HG03442 (cell line): Measurements from ENCODE around the gene SMIM29.
"Not testable (repeated sequence)": the region's sequence is repeated elsewhere in the genome, so short reads cannot be mapped to it uniquely, and the experiment has no call there.

ENCODE experiments used
- ATAC-seq: cut with Tn5 transposase; IDR thresholded peaks from one replicate; pipeline ENCODE4 v1.9.1; 2021; ENCODE audit warnings: mild to moderate bottlenecking, moderate library complexity; ENCODE audit not compliant: unreplicated experiment

Gene SMIM29

DNA sequence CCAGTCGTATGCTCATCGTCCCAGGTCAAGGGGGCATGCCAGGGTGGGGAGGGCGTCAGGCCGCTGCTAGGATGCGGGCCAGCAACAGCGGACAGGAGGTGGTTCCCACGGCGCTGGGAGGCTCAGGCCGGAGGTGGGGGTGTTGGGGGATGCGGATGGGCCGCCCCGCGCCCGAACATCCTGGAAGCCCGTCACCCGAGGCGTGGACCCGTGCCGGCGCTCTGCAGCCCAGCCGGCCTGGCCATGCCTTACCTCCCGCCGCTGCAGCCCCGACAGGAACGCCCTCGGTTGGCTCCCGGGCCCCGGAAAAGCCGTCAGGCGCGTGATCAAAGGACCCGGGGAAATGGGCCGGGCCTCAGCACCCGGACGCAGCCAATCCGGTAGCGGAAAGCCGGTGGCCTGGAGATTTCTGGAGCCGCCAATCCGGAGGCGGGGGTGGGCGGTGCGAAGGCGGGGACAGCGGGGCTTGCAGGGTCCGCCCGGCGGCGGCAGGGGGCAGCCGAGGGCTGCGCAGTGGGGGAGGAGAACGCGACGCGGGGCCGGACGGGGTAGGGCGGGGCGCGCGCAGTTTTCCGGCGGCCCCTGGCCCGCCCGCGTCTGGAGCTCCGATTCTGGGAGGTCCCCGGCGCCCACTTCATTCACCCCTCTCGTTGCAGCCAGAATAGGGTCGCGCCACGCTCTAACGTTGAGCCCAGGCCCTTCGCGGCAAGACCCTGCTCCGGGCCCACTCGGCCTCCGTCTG, at the start of gene SMIM29:
Gene SMIM29, minus strand, starts transcription at position 280 of the 742 bp plus-strand sequence. CDS start 1,215 bp downstream, outside the sequence.
- ATAC-seq = peak; percentile 78

DNA sequence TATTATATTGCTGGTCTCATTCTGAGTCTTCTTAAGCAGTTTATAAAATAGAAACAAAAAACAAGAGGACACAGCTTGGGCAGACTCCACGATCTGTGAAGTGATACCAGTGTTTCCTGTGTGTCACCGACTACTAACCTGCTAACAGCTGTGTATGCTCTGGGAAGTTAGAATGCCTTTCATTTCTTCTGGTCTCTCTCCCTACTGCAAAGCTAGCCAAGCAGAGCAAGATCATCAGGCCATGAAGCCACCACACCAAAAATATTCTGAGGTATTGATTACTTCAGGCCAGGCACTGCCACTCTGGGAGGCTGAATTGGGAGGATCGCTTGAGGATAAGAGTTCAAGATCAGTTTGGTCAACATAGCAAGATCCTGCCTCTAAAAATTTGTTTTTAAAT, 46.9 kb upstream of the SMIM29 start:
- peak; percentile 80 for ATAC-seq

DNA sequence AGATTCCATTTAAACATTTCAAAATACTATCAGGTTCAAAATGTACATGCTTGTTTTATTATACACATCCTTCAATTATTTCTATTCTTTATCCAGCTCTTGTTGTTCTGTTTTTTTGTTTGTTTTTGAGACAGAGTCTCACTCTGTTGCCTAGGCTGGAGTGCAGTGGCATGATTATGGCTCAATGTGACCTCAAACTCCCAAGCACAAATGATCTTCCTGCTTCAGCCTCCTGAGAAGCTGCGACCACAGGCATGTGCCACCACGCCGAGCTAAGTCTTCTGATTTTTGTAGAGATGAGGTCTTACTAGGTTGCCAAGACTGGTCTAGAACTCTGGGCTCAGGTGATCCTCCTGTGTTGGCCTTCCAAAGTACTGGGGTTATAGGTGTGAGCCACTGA, 44.1 kb upstream of the SMIM29 start:
- ATAC-seq = no peak

DNA sequence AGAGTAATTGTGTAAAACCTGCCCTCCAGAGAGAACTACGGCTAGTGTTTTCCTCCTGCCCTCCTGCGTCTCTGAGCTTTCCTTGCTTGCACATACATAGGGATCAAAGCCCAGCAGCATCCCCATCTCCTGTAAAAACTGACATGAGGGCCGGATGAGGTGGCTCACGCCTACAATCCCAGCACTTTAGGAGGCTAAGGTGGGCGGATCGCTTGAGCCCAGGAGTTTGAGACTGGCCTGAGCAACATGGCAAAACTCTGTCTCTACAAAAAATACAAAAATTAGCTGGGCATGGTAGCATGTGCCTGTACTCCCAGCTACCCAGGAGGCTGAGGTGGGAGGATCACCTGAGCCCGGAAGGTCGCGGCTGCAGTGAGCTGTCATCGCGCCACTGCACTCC, 40.3 kb upstream of the SMIM29 start:
- no peak for ATAC-seq

DNA sequence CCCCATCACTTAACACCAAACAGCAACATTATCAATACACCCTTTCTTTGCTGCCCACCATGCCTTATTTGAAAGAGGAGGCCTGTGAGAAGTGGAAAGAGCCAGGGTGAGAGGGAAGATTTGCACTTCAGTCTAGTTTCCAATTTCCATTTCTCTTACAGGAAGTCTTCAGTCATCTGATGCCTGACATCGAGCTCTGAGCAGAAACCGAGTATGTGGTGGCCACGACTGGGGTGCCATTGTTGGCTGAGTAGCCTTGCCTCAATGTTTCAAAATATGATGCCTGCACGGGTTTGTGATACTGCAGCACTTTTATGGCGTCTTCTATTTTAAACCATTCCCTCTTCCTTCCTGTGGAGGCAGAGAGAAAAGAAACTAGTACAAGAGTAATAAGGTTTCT, 39.8 kb upstream of the SMIM29 start:
- no peak for ATAC-seq

DNA sequence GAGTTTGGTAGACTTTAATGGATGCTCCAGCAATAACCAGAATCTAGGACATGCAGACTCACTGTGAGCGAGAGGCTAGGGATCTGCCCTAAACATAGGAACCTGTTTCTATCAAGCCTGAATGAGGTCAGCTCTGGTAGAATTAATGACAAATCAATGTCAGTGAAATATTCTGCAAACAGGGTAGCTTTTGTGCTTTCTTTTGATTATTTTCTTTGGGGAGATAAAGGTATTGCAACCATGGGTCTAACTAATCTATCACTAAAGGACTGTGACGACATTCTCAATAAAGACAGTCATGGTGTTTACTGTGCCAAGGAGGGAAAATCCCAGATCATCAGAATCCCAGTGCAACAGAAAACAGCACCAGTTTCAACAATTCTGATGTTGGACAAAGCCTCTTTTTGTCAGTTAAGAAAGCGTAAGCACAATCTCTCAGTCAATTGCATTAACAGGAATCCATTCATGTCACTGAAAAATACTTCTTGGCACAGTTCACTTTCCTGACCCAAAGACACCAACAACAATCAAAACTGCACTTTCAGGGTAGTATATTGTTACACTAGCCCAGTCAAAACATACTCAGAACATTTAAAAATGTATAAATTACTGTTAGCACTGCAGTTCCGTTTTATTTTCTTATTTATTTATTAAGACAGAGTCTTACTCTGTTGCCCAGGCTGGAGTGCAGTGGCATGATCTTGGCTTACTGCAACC, 36.8 kb upstream of the SMIM29 start:
- ATAC-seq = no peak

DNA sequence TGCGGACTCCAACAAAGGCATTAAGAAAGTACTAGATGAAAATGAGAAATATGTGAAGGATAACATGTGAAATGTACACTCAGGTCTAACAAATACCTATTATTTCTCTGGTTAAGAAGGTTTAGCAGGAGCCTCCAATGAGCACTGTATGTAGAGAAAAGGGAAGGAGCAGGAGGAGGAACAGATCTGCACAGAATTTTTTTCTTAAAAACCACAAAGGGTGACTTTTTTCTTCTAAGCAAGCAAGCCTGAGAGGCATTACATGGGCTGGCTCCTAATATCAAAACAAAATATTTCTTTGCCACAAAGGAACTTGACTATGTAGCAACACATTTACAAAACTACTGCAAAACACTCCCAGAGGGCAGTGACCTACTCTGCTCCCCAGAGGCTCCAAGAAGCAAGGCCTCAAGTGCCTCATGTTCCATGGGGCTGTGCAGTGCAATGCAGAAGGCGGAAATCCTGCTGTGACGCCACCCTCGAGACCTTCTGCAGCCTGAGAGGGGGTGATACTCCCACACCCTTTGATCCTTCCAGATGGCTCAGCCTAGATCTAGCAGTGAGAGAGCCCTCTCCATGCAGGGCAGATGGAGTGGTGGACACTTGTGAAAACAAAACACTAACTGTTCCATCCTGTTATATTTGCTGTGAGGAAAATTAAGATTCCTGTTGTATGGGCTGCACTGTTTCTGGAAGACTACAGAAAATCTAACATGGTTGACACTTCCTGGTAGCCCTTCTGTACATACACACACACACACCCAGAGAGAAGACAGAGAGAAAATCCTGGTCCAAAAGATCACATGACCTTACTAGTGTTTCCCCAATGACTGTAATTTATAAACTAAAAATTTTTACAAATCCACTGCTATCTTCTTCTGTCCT, 36.0 kb upstream of the SMIM29 start:
- ATAC-seq = no peak

DNA sequence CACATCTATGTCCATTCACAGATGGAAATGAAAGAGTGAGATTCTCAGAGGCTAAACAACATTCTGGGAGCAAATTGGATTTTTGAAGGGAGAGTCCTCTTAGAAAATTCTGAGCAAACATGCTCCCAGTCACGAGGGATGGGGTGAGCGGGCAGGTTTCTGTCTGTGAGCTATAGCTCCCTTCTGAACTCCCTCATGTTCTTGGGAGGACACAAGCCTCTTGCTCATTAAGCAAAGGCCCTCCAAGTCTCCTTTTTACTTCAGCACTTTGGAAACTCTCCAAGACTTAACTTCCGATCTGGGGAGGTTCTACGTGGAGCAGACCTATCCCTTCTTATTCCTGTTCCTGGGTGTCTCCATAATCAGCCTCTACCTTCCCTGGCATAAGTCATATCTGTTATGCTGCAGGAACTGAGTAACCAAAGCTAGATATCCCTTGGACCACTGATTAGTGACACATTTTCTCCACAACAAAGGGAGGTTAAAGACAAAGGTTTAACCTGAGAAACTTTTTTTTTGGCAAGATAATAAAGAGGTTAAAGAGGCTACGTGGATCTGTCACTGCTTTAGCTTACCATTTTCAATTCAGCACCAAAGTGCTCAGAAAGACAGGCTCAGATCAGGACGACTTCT, 33.0 kb upstream of the SMIM29 start:
- no peak for ATAC-seq

DNA sequence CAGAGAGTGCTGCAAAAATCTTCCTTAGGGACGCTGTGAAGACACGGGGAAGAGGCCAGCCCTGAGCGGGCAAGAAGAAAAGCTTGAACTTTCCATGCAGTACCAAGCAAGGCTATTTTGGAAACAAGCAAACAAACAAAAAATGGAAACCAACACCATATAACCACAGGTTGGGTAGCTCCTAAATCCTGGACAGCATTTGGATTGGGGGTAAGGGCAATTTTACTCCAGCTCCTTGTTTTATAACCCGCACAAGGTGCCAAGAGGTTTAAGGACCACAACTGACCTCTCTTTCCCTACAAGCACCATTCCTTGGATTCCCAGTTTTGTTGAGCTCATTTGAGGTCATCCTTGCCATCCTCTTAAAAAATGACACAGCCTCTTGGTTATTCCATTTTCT, 31.4 kb upstream of the SMIM29 start:
- ATAC-seq = no peak

DNA sequence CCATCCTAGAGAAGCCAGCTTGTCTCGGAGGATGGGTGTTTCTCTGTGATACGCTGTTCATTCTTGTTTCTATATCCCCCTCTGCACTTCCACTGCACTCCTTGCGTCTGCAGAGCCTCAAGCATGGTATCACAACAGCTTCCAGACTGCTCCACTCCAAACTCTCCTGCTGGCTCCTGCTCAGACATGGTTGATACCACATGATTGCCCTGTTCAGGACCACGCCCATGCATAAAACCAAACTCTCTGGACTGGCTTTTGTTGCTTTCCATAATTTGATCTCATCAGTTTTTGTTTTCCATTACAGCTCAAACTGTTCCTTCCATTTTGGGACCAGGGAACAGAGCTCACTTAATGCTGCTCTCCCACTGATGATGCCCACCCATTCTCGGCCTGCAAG, 30.0 kb upstream of the SMIM29 start:
- no peak for ATAC-seq

DNA sequence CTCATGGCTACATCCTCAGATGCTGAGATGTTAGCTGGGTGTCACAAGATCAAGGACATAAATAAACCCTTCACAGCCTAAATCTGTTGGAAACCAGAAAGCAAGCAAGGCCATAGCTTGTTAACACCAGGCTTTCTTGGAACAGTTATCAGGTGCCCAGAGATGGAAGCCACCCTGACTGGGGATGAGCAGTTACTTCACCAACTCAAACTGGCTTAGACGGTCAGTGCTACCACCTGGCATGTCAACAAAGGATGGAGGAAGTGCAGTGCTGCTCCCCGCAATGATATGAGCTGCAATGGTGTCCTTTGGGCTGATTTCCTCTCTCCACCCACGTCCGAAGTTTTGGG, 28.9 kb upstream of the SMIM29 start:
- no peak for ATAC-seq

DNA sequence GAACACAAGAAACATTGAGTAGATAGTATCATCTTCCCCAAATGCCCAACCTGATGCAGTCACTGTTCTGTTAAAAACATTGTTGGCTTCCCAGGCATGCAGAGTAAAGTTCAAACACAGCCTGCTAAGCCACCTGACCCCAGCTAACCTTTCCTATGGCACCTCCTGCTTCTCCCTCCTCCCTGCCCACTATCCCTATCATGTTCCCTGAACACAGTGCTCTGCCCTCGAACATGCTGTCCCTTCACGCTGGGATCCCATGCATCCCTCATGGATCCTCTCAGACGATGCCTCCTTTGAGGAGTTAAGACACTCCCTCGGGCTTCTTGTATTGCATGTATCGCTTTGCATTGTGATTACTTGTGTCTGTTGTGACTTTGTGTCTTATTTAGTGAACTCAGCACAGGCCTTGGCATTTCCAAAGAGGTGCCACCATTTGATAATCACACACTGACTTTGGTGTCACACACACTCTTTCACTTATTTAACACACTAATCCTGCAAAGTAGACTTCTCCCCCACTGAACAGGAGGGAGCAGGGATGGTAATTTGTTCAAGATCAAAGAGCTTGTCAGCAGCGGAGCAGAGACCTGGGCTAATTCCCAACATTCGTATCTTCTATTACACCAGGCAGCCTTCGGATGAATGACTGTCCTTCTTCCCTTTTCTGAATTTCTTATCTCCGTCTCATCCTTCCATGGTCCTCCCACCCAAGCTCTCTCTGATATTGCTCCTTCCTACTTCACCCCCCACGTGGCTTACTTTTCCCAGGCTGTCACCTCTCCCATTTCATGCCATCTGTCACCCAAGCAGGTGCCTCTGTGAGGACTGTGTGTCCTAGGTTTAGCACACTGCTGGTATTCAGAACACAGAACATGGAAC, 28.3 kb upstream of the SMIM29 start:
- ATAC-seq = no peak

DNA sequence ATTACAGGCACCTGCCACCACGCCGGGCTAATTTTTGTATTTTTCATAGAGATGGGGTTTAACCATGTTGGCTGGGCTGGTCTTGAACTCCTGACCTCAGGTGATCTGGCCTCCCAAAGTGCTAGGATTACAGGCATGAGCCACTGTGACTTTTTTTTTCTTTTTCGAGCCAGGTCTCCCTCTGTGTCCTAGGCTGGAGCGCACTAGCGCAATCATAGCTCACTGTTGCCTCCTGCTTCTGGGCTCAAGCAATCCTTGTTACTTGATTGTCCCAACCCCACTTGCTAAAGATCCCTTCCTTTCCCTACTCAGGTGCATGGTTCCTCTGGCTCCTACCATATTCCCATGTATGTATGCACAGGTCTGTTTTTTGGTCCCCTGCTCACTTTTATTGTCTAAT, 27.4 kb upstream of the SMIM29 start:
- ATAC-seq = no peak

DNA sequence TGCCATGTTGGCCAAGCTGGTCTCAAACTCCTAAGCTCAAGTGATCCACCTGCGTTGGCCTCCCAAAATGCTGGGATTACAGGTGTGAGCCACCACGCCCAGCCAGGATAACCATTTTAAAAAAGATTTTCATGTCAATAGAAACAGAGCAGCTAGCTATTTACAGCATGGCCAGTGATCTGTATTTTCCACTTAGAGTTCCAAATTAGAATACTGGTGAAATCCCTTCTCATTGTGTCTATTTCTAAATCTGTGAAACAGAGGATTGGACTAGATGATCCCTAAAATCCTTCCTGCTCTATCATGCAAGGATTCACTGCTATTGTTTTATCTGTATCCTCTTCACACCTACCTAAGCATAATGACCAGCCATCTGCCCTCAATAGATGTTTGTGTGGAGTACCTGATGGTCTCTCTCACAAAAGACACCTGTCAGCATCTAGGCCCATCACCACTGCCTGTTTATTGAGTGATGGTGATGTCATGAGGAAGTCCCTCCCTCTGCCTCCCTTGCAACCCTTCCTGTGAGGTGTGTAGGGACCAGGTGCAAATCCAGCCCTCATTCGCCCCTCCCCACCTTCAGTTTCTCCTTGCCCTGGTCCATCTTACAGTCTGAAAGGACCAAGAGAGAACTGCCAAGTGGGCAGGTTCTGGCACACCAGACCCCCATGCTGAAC, 26.5 kb upstream of the SMIM29 start:
- ATAC-seq = no peak

DNA sequence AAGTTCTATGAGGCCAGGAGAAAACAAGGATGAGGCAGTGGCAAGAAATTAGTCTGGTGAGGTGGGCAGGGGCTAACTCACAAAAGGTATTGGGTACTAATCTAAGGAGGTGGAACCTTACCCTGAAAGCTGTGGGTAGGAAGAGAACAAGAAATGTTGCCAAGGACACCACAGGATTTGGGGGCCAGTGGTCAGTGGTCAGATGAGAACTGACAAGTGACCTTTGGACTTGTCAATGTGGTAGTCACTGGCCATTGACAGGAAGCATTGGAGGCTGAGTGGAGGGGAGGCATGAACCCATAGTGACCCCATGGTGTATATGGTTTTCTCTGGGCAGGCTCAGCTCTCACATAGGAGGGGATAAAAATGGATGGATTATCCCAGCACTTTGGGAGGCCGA, 25.3 kb upstream of the SMIM29 start:
- ATAC-seq = no peak

DNA sequence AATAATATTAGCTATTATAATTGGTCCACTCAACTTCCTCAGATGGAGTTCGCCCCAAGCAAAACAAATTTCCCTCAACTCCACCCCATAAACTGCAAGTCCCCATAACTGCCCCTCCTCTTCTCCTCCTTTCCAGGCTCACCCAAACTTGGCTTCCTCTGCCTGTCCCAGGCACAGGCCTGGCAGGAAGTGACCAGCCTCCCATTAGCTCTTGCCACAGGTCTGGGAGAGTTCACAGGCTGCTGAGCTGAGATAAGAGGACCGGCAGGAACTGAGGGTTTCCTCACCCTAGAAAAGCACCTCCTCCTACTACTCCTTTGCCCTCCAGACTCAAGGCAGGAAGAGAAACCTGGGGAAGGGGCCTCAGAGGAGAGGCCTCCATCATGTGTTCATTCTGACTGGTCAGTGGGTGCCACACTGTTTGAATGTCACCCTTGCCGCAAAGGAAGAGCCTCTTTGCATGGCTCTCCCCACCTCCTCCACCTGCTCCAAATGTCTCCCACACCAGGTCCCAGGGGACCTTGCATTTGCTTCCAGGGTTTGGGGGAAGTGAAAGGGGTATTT, 24.5 kb upstream of the SMIM29 start:
- no peak for ATAC-seq

DNA sequence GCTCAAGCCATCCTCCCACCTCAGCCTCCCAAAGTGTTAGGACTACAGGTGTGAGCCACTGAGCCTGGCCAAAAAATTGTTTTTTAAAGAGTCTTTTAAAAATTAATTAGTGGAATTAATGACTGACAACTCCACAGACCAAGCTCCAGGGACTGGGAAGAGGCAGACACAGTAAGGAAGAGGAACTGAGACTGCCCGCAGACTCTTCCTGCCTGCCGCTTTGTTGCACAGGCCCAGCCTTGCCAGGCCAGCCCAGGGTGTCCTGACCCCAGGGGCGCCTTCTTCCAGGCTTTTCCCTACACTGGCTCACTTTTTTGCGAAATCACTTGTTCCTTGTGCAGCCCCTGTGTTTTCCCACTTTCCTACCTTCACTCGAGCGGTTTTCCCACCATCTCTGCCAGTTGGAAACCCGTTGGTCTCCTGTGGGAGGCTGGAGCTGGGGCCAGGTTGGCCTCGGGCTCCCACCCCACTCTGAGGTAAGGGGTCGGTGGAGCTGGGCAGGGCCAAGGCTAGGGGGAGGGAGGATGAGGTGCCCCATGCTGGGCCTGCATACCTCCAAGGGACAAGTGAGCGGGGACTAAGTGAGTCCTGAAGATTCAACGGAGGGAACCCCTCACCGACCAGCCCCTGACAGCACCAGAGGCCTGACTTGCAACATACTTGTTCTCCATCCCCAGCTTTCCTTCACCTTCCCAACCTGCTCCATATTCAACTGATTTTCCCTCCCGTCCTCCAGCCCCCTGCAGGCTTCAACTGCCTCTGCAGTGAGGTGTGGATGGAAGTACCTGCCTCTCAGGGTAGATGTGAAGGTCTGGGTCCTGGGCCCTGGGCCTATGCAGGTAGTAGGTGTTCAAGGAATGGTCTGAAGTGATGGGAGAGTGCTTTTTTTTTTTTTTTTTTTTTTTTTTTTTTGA, 23.5 kb upstream of the SMIM29 start:
- ATAC-seq = no peak

DNA sequence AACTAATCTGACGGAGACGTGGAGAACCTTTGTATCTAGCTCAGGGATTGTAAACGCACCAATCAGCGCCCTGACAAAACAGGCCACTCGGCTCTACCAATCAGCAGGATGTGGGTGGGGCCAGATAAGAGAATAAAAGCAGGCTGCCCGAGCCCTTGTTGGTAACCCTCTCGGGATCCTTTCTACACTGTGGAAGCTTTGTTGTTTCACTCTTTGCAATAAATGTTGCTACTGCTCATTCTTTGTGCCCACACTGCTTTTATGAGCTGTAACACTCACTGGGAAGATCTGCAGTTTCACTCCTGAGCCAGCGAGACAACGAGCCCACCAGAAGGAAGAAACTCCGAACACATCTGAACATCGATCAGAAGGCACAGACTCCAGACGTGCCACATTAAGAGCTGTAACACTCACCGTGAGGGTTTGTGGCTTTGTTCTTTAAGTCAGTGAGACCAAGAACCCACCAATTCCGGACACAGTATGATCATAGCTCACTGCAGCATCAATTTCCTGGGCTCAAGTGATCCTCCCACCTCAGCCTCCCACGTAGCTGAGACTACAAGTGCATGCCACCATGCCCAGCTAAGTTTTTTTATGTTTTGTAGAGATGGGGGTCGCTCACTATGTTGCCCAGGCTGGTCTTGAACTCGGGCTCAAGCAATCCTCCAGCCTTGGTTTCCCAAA, 21.0 kb upstream of the SMIM29 start:
- ATAC-seq = not testable (repeated sequence)
